ENCODE measurements around the gene ECT2. TPM values are rescaled to one million over a fixed set of nuclear protein-coding genes. Genes with fewer than 3 reads are reported as not detected.

ECT2 gene
- total and polyA plus RNA-seq, 2 of the 8 experiments (the other 6 are each of a cell fraction or from before 2014, with no cell fraction given): 19.5 to 88.7 TPM

- Histone ChIP-seq H3K4ac (replicated peaks; ENCODE audit: insufficient read length, low read depth, low read length) (no peak overlapping the region), H3K9me3 (ENCODE audit: insufficient read depth in 2 of 2, low read depth in 1 of 2, low read length in 1 of 2) (no peaks in the 10 kb centered on the region; a peak in 1 of 4 replicates), H2AFZ (ENCODE audit: low read length) (no peak overlapping the region), H3K9ac (replicated peaks in 1 of 4; ENCODE audit: extremely low read depth in 1 of 4, low read depth in 3 of 4, low read length in 3 of 4) (no peak overlapping the region), H3K36me3 (ENCODE audit: control insufficient read depth in 2 of 4, insufficient read depth in 4 of 4, low read length in 3 of 4) (no peaks in the 10 kb centered on the region), H3K4me3 (ENCODE audit: extremely low read depth in 1 of 4, insufficient read depth in 2 of 4, low read depth in 3 of 4, low read length in 4 of 4) (no peak overlapping the region), H2BK20ac (ENCODE audit: low read length) (no peak overlapping the region), H3K4me2 (ENCODE audit: insufficient read depth in 1 of 2, low read depth in 2 of 2, low read length in 2 of 2) (no peak overlapping the region), H4K91ac (replicated peaks; ENCODE audit: insufficient read length, low read length) (no peak overlapping the region), H3K27me3 (replicated peaks in 1 of 4; ENCODE audit: control insufficient read depth in 3 of 4, extremely low read depth in 1 of 4, insufficient read depth in 3 of 4, low read length in 3 of 4) (no peaks in the 10 kb centered on the region), H3K18ac (ENCODE audit: extremely low read depth, low read length) (no peak overlapping the region), H3K27ac (ENCODE audit: low read depth, low read length) (no peak overlapping the region), H3K23me2 (ENCODE audit: low read depth, low read length) (no peaks in the 10 kb centered on the region), H4K8ac (ENCODE audit: extremely low read depth, insufficient read depth, low read length) (no peak overlapping the region), H3K23ac (ENCODE audit: insufficient read length) (no peak overlapping the region), H3K79me1 (ENCODE audit: low read depth, low read length) (no peaks in the 10 kb centered on the region), H2BK120ac (replicated peaks; ENCODE audit: low read depth, low read length) (no peak overlapping the region), H2BK15ac (ENCODE audit: low read length) (no peak overlapping the region), H2BK12ac (ENCODE audit: low read depth, low read length) (no peak overlapping the region), H2AK5ac (ENCODE audit: low read depth, low read length) (no peak overlapping the region), H3K4me1 (replicated peaks in 1 of 4; ENCODE audit: control insufficient read depth in 3 of 4, insufficient read depth in 4 of 4, low read length in 3 of 4) (peaks cover 0 to 4% (median 0%) of the 10 kb centered on the region in 4 experiments; a peak in 2 of 7 replicates), H3K56ac (replicated peaks; ENCODE audit: insufficient read length, low read depth, low read length) (no peak overlapping the region), H4K20me1 (replicated peaks in 1 of 2; ENCODE audit: control insufficient read depth in 1 of 2, insufficient read depth in 2 of 2, low read length in 2 of 2) (no peaks in the 10 kb centered on the region), H3K14ac (ENCODE audit: insufficient read length) (no peak overlapping the region), H4K5ac (ENCODE audit: insufficient read length, low read depth, low read length) (no peak overlapping the region), H3K79me2 (ENCODE audit: control insufficient read depth in 1 of 2, insufficient read depth in 2 of 2, low read length in 2 of 2) (no peaks in the 10 kb centered on the region), H2BK5ac (ENCODE audit: low read depth, low read length) (no peak overlapping the region)
- no peak for TF ChIP-seq ATF2 (IDR thresholded peaks at IDR 0.05; ENCODE audit: low read length)
- no peak for TF ChIP-seq SIX5 (IDR thresholded peaks at IDR 0.05; ENCODE audit: low read depth, low read length)
- no peak for TF ChIP-seq SP1 (IDR thresholded peaks at IDR 0.05; ENCODE audit: low read depth, low read length)
- no peak for TF ChIP-seq BRCA1 (IDR thresholded peaks at IDR 0.05; ENCODE audit: low read depth, low read length)
- no peak for TF ChIP-seq RXRA (IDR thresholded peaks at IDR 0.05; ENCODE audit: insufficient read depth, low read depth, low read length)
- no peak for TF ChIP-seq CHD2 (IDR thresholded peaks at IDR 0.05; ENCODE audit: low read length)
- POLR2A ChIA-PET (ENCODE audit: partially characterized antibody): interaction anchor here (3.8 kb wide), 1 partner anchor 10 kb away, joined by 14 read pairs; the partner anchor contains the start of gene ECT2
- CTCF ChIA-PET (ENCODE audit: partially characterized antibody): interaction anchor here (1.3 kb wide), 1 partner anchor 29 kb away, joined by 3 read pairs; the partner anchor contains the start of gene NCEH1
- FAIRE-seq: no peak
- WGBS, 2 experiments (ENCODE audit: extremely low coverage in 1 of 2, insufficient coverage in 1 of 2, insufficient read length in 1 of 2, insufficient replicate concordance in 2 of 2, low coverage in 1 of 2, low lambda C conversion rate in 2 of 2, missing lambda C conversion rate in 1 of 2): 82% methylated on average over 1 of the region's 1 CpG; no CpG with 5 or more reads in 1 of the 2 experiments
- no peak for DNase-seq (ENCODE audit: low read depth in 1 of 2, low spot score in 2 of 2)
These were observed 11.1 kb upstream of the ECT2 start for GRCh38 chr3:172739462-172739861.
